GM23338 (cell line): ENCODE results near the gene DDC. TPM values are rescaled to one million over a fixed set of nuclear protein-coding genes. Genes with fewer than 3 reads are reported as not detected.

Experiments used
- ATAC-seq: fragments of 200-7000 bp; cut with Tn5 transposase; 3 replicates; pipeline ENCODE4 v1.9.1; 2020
- DNase-seq: peaks from one replicate; pipeline ENCODE4 v3.0.0-alpha.2; 2015; ENCODE audit warnings: low spot score
- H2AFZ ChIP-seq: fragments of 200-600 bp; sonication (generic); 2 replicates; pipeline ENCODE4 v1.8.0; 2016; ENCODE audit warnings: antibody characterized with exemption, mild to moderate bottlenecking, moderate library complexity
- H3F3A ChIP-seq: fragments of 200-600 bp; sonication (generic); replicated peaks from 2 replicates; pipeline ENCODE4 v1.8.0; 2017; ENCODE audit warnings: antibody characterized with exemption, mixed run types, low read depth
- H3K27ac ChIP-seq: fragments of 200-600 bp; sonication (generic); 2 replicates; pipeline ENCODE4 v1.6.1; 2016; ENCODE audit warnings: low read depth
- H3K27me3 ChIP-seq: fragments of 200-600 bp; sonication (generic); 2 replicates; pipeline ENCODE4 v1.8.0; 2016; ENCODE audit warnings: mild to moderate bottlenecking, mixed run types, moderate library complexity; ENCODE audit not compliant: insufficient read depth
- H3K36me3 ChIP-seq: fragments of 200-600 bp; sonication (generic); 2 replicates; pipeline ENCODE4 v1.8.0; 2016; ENCODE audit warnings: mild to moderate bottlenecking; ENCODE audit not compliant: insufficient read depth
- H3K4me1 ChIP-seq: fragments of 200-600 bp; sonication (generic); 2 replicates; pipeline ENCODE4 v1.8.0; 2016; ENCODE audit warnings: mild to moderate bottlenecking, moderate library complexity; ENCODE audit not compliant: insufficient read depth
- H3K4me2 ChIP-seq: fragments of 200-600 bp; sonication (generic); 2 replicates; pipeline ENCODE4 v1.7.1; 2017; ENCODE audit warnings: mixed run types
- H3K4me3 ChIP-seq: fragments of 200-600 bp; sonication (generic); 2 replicates; pipeline ENCODE4 v1.6.1; 2016; ENCODE audit warnings: mixed run types
- H3K79me2 ChIP-seq: fragments of 200-600 bp; sonication (generic); replicated peaks from 2 replicates; pipeline ENCODE4 v1.8.0; 2017; ENCODE audit warnings: mild to moderate bottlenecking; ENCODE audit not compliant: insufficient read depth
- H3K9me2 ChIP-seq: fragments of 200-600 bp; sonication (generic); 2 replicates; pipeline ENCODE4 v1.8.0; 2017; ENCODE audit not compliant: insufficient read depth
- H4K20me1 ChIP-seq: fragments of 200-600 bp; sonication (generic); replicated peaks from 2 replicates; pipeline ENCODE4 v1.8.0; 2017; ENCODE audit warnings: mild to moderate bottlenecking; ENCODE audit not compliant: insufficient read depth
- H3K27ac Mint-ChIP-seq: 2 replicates; pipeline ENCODE4 v1.8.0; 2020; ENCODE audit warnings: inconsistent platforms, mild to moderate bottlenecking, moderate library complexity, mixed read lengths
- H3K27me3 Mint-ChIP-seq: 3 replicates; pipeline ENCODE4 v1.8.0; 2022; ENCODE audit warnings: low read depth, mild to moderate bottlenecking, moderate library complexity, mixed read lengths, inconsistent platforms; ENCODE audit not compliant: insufficient read depth, poor library complexity
- H3K36me3 Mint-ChIP-seq: 3 replicates; pipeline ENCODE4 v1.8.0; 2021; ENCODE audit warnings: low read depth, mild to moderate bottlenecking, inconsistent platforms, moderate library complexity, mixed read lengths
- H3K4me1 Mint-ChIP-seq: 3 replicates; pipeline ENCODE4 v1.8.0; 2020; ENCODE audit warnings: mild to moderate bottlenecking, inconsistent platforms, mixed read lengths
- H3K4me3 Mint-ChIP-seq: 3 replicates; pipeline ENCODE4 v1.8.0; 2021; ENCODE audit warnings: moderate library complexity, mild to moderate bottlenecking, inconsistent platforms, mixed read lengths
- H3K9me3 Mint-ChIP-seq: 3 replicates; pipeline ENCODE4 v1.8.0; 2020; ENCODE audit warnings: moderate library complexity, mild to moderate bottlenecking, inconsistent platforms, mixed read lengths
- EZH2 ChIP-seq: fragments of 200-600 bp; sonication (generic); IDR thresholded peaks from one replicate; pipeline ENCODE4 v1.8.0; 2017; ENCODE audit warnings: antibody characterized with exemption, mild to moderate bottlenecking, low read depth; ENCODE audit not compliant: unreplicated experiment
- EZH2phosphoT487 ChIP-seq: fragments of 200-600 bp; sonication (generic); IDR thresholded peaks from one replicate; pipeline ENCODE4 v1.8.1; 2018; ENCODE audit warnings: antibody characterized with exemption; ENCODE audit not compliant: unreplicated experiment
- JUNB ChIP-seq: IDR thresholded peaks from one replicate; pipeline ENCODE4 v1.6.1; 2016; ENCODE audit warnings: antibody characterized with exemption; ENCODE audit not compliant: unreplicated experiment
- REST ChIP-seq: IDR thresholded peaks from one replicate; pipeline ENCODE4 v1.6.1; 2018; ENCODE audit warnings: antibody characterized with exemption; ENCODE audit not compliant: unreplicated experiment
- ZNF114 ChIP-seq: fragments of 250-450 bp; sonication (Bioruptor Pico); IDR thresholded peaks from 2 replicates; pipeline ENCODE4 v1.5.0; 2020; ENCODE audit warnings: mild to moderate bottlenecking, moderate library complexity
- ZNF331 ChIP-seq: fragments of 250-450 bp; sonication (Bioruptor Pico); IDR thresholded peaks from 2 replicates; pipeline ENCODE4 v1.5.0; 2020; ENCODE audit warnings: low read depth, mild to moderate bottlenecking, moderate library complexity
- polyA plus RNA-seq: library from polyadenylated mRNA; unstranded; fragments of >200 nt; fragmentation: Nextera tagmentation; extraction: Ambion mirVana; gene quantifications from 2 replicates; pipeline ENCODE4 v1.2.1, GENCODE V29; 2016
- total RNA-seq: library from RNA; depleted of rRNA; stranded (reverse); fragments of >200 nt; shearing (Covaris generic); gene quantifications from 2 replicates; pipeline ENCODE4 v1.2.3, GENCODE V29; 2014
- TF ChIP-seq, protein P1 (sequence below): fragments of 250-450 bp; sonication (Bioruptor Pico); IDR thresholded peaks from 2 replicates; pipeline ENCODE4 v1.5.0; 2020; ENCODE audit warnings: mild to moderate bottlenecking, moderate library complexity
- TF ChIP-seq, protein P2 (sequence below): IDR thresholded peaks from 2 replicates; pipeline ENCODE4 v1.6.1; 2016; ENCODE audit warnings: antibody characterized with exemption
- TF ChIP-seq, protein P3 (sequence below), 2 experiments: fragments of 200-600 bp in 1 of 2; sonication (generic) in 1 of 2; conservative IDR thresholded peaks; 2 replicates each; pipeline versions ENCODE4 v1.5.1 to v1.6.1; 2016 to 2017; ENCODE audit warnings: antibody characterized with exemption in 2 of 2, low read depth in 2 of 2, mild to moderate bottlenecking in 2 of 2, moderate library complexity in 1 of 2

DDC gene
- total and polyA plus RNA-seq, 2 experiments from 2014 or later, result not detected

DNA sequence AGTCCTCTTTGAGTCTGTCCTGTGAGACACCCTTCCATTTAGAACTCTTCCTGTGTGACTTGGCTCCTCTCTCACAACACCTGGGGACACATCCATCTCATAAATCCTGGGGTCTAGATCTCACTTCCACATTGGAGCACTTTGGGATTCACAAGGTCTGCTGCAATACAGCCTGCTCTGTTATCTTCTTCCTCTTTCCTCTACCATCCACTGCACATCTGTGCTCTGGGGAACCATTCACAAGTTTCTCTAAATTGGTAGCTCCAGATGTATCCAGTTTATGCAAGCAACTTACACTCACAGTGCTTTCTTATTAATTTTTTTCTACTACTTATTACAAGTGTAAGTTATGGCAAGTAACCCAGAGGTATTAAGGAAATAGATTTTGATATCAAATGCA is 109.5 kb downstream of the DDC start:
- no peak for ATAC-seq
- peaks cover 4% of the 10 kb centered on the region for H3K27me3 Mint-ChIP-seq

DNA sequence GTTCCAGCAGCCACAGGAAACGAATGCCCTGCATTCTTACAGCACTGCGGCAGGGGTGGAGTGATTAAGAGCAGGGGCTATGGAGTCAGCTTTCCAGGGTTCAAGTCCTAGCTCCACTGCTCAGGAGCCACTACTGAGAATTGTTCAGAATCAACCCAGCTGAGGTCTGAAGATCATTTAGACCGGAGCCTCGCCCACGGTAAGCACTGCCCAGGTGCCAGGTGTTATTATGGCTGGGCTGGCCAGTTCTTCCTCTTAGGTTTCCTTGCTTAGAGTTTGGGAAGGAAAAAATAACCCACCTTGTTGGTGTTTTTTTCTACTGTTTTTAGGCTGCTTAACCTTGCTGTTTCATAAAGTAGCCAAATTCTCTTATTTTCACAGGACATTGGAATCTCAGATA is 110.2 kb downstream of the DDC start:
- Mint-ChIP-seq H3K27me3 (peaks cover 8% of the 10 kb centered on the region), H3K27ac (no peak overlapping the region), H3K9me3 (peaks cover 18% of the 10 kb centered on the region), H3K36me3 (peaks cover 10% of the 10 kb centered on the region; the same call in 2 of the 3 replicates), H3K4me1 (peaks cover 2% of the 10 kb centered on the region; the same call in 2 of the 3 replicates), H3K4me3 (no peak overlapping the region)
- Histone ChIP-seq H3K27me3 (peaks cover 19% of the 10 kb centered on the region), H3F3A (no peaks in the 10 kb centered on the region), H3K4me1 (peaks cover 3% of the 10 kb centered on the region; the same call in 1 of the 2 replicates), H4K20me1 (no peaks in the 10 kb centered on the region), H3K4me3 (no peak overlapping the region), H3K27ac (no peak overlapping the region), H3K36me3 (no peaks in the 10 kb centered on the region), H3K79me2 (no peaks in the 10 kb centered on the region), H3K4me2 (no peak overlapping the region), H2AFZ (peak overlapping the region; percentile 43), H3K9me2 (peaks cover 4% of the 10 kb centered on the region)
- no peak for ATAC-seq
- peak; percentile 11 for DNase-seq
- TF ChIP-seq JUNB (no peak), REST (no peak)
- TF ChIP-seq, protein P1, sequence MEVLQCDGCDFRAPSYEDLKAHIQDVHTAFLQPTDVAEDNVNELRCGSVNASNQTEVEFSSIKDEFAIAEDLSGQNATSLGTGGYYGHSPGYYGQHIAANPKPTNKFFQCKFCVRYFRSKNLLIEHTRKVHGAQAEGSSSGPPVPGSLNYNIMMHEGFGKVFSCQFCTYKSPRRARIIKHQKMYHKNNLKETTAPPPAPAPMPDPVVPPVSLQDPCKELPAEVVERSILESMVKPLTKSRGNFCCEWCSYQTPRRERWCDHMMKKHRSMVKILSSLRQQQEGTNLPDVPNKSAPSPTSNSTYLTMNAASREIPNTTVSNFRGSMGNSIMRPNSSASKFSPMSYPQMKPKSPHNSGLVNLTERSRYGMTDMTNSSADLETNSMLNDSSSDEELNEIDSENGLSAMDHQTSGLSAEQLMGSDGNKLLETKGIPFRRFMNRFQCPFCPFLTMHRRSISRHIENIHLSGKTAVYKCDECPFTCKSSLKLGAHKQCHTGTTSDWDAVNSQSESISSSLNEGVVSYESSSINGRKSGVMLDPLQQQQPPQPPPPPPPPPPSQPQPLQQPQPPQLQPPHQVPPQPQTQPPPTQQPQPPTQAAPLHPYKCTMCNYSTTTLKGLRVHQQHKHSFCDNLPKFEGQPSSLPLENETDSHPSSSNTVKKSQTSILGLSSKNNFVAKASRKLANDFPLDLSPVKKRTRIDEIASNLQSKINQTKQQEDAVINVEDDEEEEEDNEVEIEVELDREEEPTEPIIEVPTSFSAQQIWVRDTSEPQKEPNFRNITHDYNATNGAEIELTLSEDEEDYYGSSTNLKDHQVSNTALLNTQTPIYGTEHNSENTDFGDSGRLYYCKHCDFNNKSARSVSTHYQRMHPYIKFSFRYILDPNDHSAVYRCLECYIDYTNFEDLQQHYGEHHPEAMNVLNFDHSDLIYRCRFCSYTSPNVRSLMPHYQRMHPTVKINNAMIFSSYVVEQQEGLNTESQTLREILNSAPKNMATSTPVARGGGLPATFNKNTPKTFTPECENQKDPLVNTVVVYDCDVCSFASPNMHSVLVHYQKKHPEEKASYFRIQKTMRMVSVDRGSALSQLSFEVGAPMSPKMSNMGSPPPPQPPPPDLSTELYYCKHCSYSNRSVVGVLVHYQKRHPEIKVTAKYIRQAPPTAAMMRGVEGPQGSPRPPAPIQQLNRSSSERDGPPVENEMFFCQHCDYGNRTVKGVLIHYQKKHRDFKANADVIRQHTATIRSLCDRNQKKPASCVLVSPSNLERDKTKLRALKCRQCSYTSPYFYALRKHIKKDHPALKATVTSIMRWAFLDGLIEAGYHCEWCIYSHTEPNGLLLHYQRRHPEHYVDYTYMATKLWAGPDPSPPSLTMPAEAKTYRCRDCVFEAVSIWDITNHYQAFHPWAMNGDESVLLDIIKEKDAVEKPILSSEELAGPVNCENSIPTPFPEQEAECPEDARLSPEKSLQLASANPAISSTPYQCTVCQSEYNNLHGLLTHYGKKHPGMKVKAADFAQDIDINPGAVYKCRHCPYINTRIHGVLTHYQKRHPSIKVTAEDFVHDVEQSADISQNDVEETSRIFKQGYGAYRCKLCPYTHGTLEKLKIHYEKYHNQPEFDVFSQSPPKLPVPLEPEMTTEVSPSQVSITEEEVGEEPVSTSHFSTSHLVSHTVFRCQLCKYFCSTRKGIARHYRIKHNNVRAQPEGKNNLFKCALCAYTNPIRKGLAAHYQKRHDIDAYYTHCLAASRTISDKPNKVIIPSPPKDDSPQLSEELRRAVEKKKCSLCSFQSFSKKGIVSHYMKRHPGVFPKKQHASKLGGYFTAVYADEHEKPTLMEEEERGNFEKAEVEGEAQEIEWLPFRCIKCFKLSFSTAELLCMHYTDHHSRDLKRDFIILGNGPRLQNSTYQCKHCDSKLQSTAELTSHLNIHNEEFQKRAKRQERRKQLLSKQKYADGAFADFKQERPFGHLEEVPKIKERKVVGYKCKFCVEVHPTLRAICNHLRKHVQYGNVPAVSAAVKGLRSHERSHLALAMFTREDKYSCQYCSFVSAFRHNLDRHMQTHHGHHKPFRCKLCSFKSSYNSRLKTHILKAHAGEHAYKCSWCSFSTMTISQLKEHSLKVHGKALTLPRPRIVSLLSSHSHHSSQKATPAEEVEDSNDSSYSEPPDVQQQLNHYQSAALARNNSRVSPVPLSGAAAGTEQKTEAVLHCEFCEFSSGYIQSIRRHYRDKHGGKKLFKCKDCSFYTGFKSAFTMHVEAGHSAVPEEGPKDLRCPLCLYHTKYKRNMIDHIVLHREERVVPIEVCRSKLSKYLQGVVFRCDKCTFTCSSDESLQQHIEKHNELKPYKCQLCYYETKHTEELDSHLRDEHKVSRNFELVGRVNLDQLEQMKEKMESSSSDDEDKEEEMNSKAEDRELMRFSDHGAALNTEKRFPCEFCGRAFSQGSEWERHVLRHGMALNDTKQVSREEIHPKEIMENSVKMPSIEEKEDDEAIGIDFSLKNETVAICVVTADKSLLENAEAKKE, result no peak

More for the DNA sequence above, 109.5 kb downstream of the DDC start:
- Histone ChIP-seq H3K27me3 (peaks cover 17% of the 10 kb centered on the region), H3K9me2 (peaks cover 4% of the 10 kb centered on the region), H3K4me3 (no peak overlapping the region), H3K27ac (no peak overlapping the region), H3K36me3 (no peaks in the 10 kb centered on the region), H3K79me2 (no peaks in the 10 kb centered on the region), H3F3A (no peaks in the 10 kb centered on the region), H2AFZ (no peak overlapping the region), H3K4me2 (no peak overlapping the region), H3K4me1 (peaks cover 3% of the 10 kb centered on the region; the same call in 1 of the 2 replicates), H4K20me1 (no peaks in the 10 kb centered on the region)
- DNase-seq, result no peak
- Mint-ChIP-seq H3K36me3 (peaks cover 10% of the 10 kb centered on the region; the same call in 2 of the 3 replicates), H3K27ac (no peak overlapping the region), H3K9me3 (peaks cover 18% of the 10 kb centered on the region), H3K4me3 (no peak overlapping the region), H3K4me1 (no peaks in the 10 kb centered on the region; the same call in 2 of the 3 replicates)
- TF ChIP-seq ZNF114 (CRISPR knock-in tag), result no peak
- no peak for TF ChIP-seq ZNF331 (CRISPR knock-in tag)
- no peak for TF ChIP-seq EZH2
- TF ChIP-seq, protein P2, sequence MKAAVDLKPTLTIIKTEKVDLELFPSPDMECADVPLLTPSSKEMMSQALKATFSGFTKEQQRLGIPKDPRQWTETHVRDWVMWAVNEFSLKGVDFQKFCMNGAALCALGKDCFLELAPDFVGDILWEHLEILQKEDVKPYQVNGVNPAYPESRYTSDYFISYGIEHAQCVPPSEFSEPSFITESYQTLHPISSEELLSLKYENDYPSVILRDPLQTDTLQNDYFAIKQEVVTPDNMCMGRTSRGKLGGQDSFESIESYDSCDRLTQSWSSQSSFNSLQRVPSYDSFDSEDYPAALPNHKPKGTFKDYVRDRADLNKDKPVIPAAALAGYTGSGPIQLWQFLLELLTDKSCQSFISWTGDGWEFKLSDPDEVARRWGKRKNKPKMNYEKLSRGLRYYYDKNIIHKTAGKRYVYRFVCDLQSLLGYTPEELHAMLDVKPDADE, result no peak
- no peak for TF ChIP-seq EZH2phosphoT487
- TF ChIP-seq, protein P3, sequence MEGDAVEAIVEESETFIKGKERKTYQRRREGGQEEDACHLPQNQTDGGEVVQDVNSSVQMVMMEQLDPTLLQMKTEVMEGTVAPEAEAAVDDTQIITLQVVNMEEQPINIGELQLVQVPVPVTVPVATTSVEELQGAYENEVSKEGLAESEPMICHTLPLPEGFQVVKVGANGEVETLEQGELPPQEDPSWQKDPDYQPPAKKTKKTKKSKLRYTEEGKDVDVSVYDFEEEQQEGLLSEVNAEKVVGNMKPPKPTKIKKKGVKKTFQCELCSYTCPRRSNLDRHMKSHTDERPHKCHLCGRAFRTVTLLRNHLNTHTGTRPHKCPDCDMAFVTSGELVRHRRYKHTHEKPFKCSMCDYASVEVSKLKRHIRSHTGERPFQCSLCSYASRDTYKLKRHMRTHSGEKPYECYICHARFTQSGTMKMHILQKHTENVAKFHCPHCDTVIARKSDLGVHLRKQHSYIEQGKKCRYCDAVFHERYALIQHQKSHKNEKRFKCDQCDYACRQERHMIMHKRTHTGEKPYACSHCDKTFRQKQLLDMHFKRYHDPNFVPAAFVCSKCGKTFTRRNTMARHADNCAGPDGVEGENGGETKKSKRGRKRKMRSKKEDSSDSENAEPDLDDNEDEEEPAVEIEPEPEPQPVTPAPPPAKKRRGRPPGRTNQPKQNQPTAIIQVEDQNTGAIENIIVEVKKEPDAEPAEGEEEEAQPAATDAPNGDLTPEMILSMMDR (conservative IDR thresholded peaks at IDR 0.05; ENCODE audit: low read depth in 2 of 2), result no peak
